Right kidney (tissue), 1 donor: ENCODE measurements around the gene FAM135A.
"Not testable (repeated sequence)": the region's sequence is repeated elsewhere in the genome, so short reads cannot be mapped to it uniquely, and the experiment has no call there.

Source experiments
- DNase-seq: peaks from one replicate; pipeline ENCODE4 v3.0.0-alpha.2; 2016

The FAM135A gene

GRCh38 chr6:70459235-70459634 lies 45.9 kb downstream of the FAM135A start:
- no peak for DNase-seq

GRCh38 chr6:70459699-70460098 lies 46.4 kb downstream of the FAM135A start:
- DNase-seq, result not testable (repeated sequence)

- DNase-seq, result no peak
Observed at GRCh38 chr6:70470016-70470415, 56.7 kb downstream of the FAM135A start.

GRCh38 chr6:70470510-70470909 lies 57.2 kb downstream of the FAM135A start:
- DNase-seq, result not testable (repeated sequence)

GRCh38 chr6:70474751-70475150 lies 61.4 kb downstream of the FAM135A start:
- no peak for DNase-seq

GRCh38 chr6:70479236-70479635 lies 65.9 kb downstream of the FAM135A start:
- no peak for DNase-seq

- not testable (repeated sequence) for DNase-seq
Observed at GRCh38 chr6:70486638-70487037, 73.3 kb downstream of the FAM135A start.

- no peak for DNase-seq
Observed at GRCh38 chr6:70489364-70489763, 76.1 kb downstream of the FAM135A start.

GRCh38 chr6:70494833-70495232 lies 81.5 kb downstream of the FAM135A start:
- DNase-seq, result no peak

GRCh38 chr6:70495790-70496189 lies 82.5 kb downstream of the FAM135A start:
- DNase-seq, result not testable (repeated sequence)

- no peak for DNase-seq
Observed at GRCh38 chr6:70502484-70502883, 89.2 kb downstream of the FAM135A start.

GRCh38 chr6:70503813-70504465 lies 90.6 kb downstream of the FAM135A start:
- no peak for DNase-seq

GRCh38 chr6:70506321-70506720 lies 93.0 kb downstream of the FAM135A start:
- no peak for DNase-seq

GRCh38 chr6:70507161-70507560 lies 93.9 kb downstream of the FAM135A start:
- no peak for DNase-seq

- no peak for DNase-seq
Observed at GRCh38 chr6:70508953-70509352, 95.6 kb downstream of the FAM135A start.

- no peak for DNase-seq
Observed at GRCh38 chr6:70510600-70510999, 97.3 kb downstream of the FAM135A start.

GRCh38 chr6:70518723-70519122 lies 105.4 kb downstream of the FAM135A start:
- no peak for DNase-seq

GRCh38 chr6:70520575-70520974 lies 107.3 kb downstream of the FAM135A start:
- DNase-seq, result no peak

GRCh38 chr6:70524721-70525286 lies 111.5 kb downstream of the FAM135A start:
- DNase-seq, result no peak

- DNase-seq, result no peak
Observed at GRCh38 chr6:70527071-70527737, 113.9 kb downstream of the FAM135A start.

GRCh38 chr6:70530023-70530422 lies 116.7 kb downstream of the FAM135A start:
- DNase-seq, result no peak

- DNase-seq, result no peak
Observed at GRCh38 chr6:70531133-70531532, 117.8 kb downstream of the FAM135A start.

- no peak for DNase-seq
Observed at GRCh38 chr6:70537266-70537665, 124.0 kb downstream of the FAM135A start.

- DNase-seq, result no peak
Observed at GRCh38 chr6:70538376-70538775, 125.1 kb downstream of the FAM135A start.
